Upper lobe of right lung (tissue), 1 donor: ENCODE measurements around the gene HAUS5. TPM values are rescaled to one million over a fixed set of nuclear protein-coding genes. Genes with fewer than 3 reads are reported as not detected.

Experiments
- ATAC-seq: fragments of 200-7000 bp; cut with Tn5 transposase; one replicate; pipeline ENCODE4 v1.9.1; 2020; ENCODE audit warnings: mild to moderate bottlenecking, moderate library complexity
- DNase-seq: peaks from one replicate; pipeline ENCODE4 v3.0.0-alpha.2; 2020
- H3K27ac ChIP-seq: fragments of 200-600 bp; one replicate; pipeline ENCODE4 v1.8.0; 2022
- H3K27me3 ChIP-seq: fragments of 200-600 bp; one replicate; pipeline ENCODE4 v1.8.0; 2022; ENCODE audit warnings: mild to moderate bottlenecking
- H3K36me3 ChIP-seq: fragments of 200-600 bp; one replicate; pipeline ENCODE4 v1.8.0; 2022
- H3K4me1 ChIP-seq: fragments of 200-600 bp; one replicate; pipeline ENCODE4 v1.8.0; 2022
- H3K4me3 ChIP-seq: fragments of 200-600 bp; one replicate; pipeline ENCODE4 v1.8.0; 2022; ENCODE audit warnings: mild to moderate bottlenecking
- H3K9me3 ChIP-seq: fragments of 200-600 bp; one replicate; pipeline ENCODE4 v1.8.0; 2022
- CTCF ChIP-seq: fragments of 200-600 bp; IDR thresholded peaks from one replicate; pipeline ENCODE4 v1.8.0; 2022; ENCODE audit warnings: antibody characterized with exemption
- intact Hi-C: fragments of 100-400 bp; cut with DNase I; formaldehyde crosslinking; loops from one replicate; pipeline ENCODE4 v1.11.0; 2022
- total RNA-seq: library from RNA; stranded (reverse); fragmentation: NEBNext Ultra II Directional; extraction: Animal tissue kit (Norgen Biotek cat#: 25700); gene quantifications from one replicate; pipeline ENCODE4 v1.2.1, GENCODE V29; 2021
- donor health status: DM: no; HTN: yes; CAD: no; lungs with severe emphysema.

HAUS5 gene
- total RNA-seq, 1 donor from 2014 or later, result 8.9 TPM

- no peak for DNase-seq
- no peaks in the 10 kb centered on the region for H3K9me3 ChIP-seq
- no peaks in the 10 kb centered on the region for H3K27me3 ChIP-seq
- intact Hi-C loops, result no loop called here
- ATAC-seq, result no peak
- no peak within 1 kb of the TSS for H3K4me3 ChIP-seq
- peaks cover 7% of the 10 kb centered on the region for H3K4me1 ChIP-seq
- no peak for TF ChIP-seq CTCF
- H3K36me3 ChIP-seq, result peaks cover 15% of the 10 kb centered on the region
- no peak within 1 kb of the TSS for H3K27ac ChIP-seq
These were observed 29.1 kb downstream of the HAUS5 start, which contains the start of gene ETV2 for GRCh38 chr19:35641515-35642151. ETV2 (plus strand) TSS chr19:35641745; CDS start chr19:35642461, 716 bp downstream.

GRCh38 chr19:35642312-35642711 is 29.8 kb downstream of the HAUS5 start:
- no peaks in the 10 kb centered on the region for H3K27me3 ChIP-seq
- ATAC-seq (no peak), DNase-seq (no peak)
- no peak overlapping the region for H3K27ac ChIP-seq
- H3K9me3 ChIP-seq, result no peaks in the 10 kb centered on the region
- peaks cover 7% of the 10 kb centered on the region for H3K4me1 ChIP-seq
- peaks cover 9% of the 10 kb centered on the region for H3K36me3 ChIP-seq
- intact Hi-C loops, result no loop called here
- no peak overlapping the region for H3K4me3 ChIP-seq
- no peak for TF ChIP-seq CTCF

- ATAC-seq (no peak), DNase-seq (no peak)
- TF ChIP-seq CTCF, result no peak
- Histone ChIP-seq H3K9me3 (no peaks in the 10 kb centered on the region), H3K4me1 (peaks cover 10% of the 10 kb centered on the region), H3K27ac (peak overlapping the region; percentile 73), H3K36me3 (peaks cover 3% of the 10 kb centered on the region), H3K27me3 (no peaks in the 10 kb centered on the region), H3K4me3 (peak overlapping the region; percentile 79)
- intact Hi-C loops, result no loop called here
These were observed 30.3 kb downstream of the HAUS5 start for GRCh38 chr19:35642798-35643254.

GRCh38 chr19:35643255-35644205 is 31.0 kb downstream of the HAUS5 start:
- peak; percentile 79 for ATAC-seq
- peak; percentile 93 for DNase-seq
- no peaks in the 10 kb centered on the region for H3K36me3 ChIP-seq
- H3K4me1 ChIP-seq, result peaks cover 10% of the 10 kb centered on the region
- H3K27ac ChIP-seq, result peak overlapping the region; percentile 73
- H3K27me3 ChIP-seq, result no peaks in the 10 kb centered on the region
- peak overlapping the region; percentile 79 for H3K4me3 ChIP-seq
- TF ChIP-seq CTCF, result peak; percentile 13
- intact Hi-C loops, result no loop called here
- no peaks in the 10 kb centered on the region for H3K9me3 ChIP-seq

- H3K4me3 ChIP-seq, result peak overlapping the region; percentile 79
- peak overlapping the region; percentile 73 for H3K27ac ChIP-seq
- no peaks in the 10 kb centered on the region for H3K36me3 ChIP-seq
- intact Hi-C loops, result no loop called here
- peaks cover 14% of the 10 kb centered on the region for H3K4me1 ChIP-seq
- H3K27me3 ChIP-seq, result no peaks in the 10 kb centered on the region
- no peak for TF ChIP-seq CTCF
- H3K9me3 ChIP-seq, result no peaks in the 10 kb centered on the region
- DNase-seq (peak; percentile 98), ATAC-seq (peak; percentile 90)
These were observed 31.9 kb downstream of the HAUS5 start for GRCh38 chr19:35644206-35644986.
